AG04449 (cell line): Measurements from ENCODE around the gene TBC1D20.

Experiments used
- CTCF ChIA-PET: fragments of 350-600 bp; formaldehyde crosslinking; extraction: SDS; loops from one replicate; lab custom pipeline; 2021; ENCODE audit warnings: antibody characterized with exemption; lab: Yijun Ruan, JAX
- POLR2A ChIA-PET: fragments of 400-600, 350-600 bp; formaldehyde crosslinking; extraction: SDS; loops from one replicate; lab custom pipeline; 2020; ENCODE audit warnings: antibody characterized with exemption, inconsistent platforms; lab: Yijun Ruan, JAX
- DNase-seq: peaks from one replicate; pipeline ENCODE4 v3.0.0-alpha.2; 2010; ENCODE audit warnings: low read depth, low spot score
- H3K4me3 ChIP-seq: 2 replicates; pipeline ENCODE4 v1.5.1; 2011; ENCODE audit warnings: low read depth, mild to moderate bottlenecking, control low read depth, low read length
- TF ChIP-seq, protein P1 (sequence below): IDR thresholded peaks from one replicate; pipeline ENCODE4 v1.5.1; 2011; ENCODE audit warnings: mild to moderate bottlenecking, moderate library complexity, low read length, control low read depth, inconsistent platforms; ENCODE audit not compliant: insufficient read depth; ENCODE audit errors: missing control alignments

Gene TBC1D20

DNA sequence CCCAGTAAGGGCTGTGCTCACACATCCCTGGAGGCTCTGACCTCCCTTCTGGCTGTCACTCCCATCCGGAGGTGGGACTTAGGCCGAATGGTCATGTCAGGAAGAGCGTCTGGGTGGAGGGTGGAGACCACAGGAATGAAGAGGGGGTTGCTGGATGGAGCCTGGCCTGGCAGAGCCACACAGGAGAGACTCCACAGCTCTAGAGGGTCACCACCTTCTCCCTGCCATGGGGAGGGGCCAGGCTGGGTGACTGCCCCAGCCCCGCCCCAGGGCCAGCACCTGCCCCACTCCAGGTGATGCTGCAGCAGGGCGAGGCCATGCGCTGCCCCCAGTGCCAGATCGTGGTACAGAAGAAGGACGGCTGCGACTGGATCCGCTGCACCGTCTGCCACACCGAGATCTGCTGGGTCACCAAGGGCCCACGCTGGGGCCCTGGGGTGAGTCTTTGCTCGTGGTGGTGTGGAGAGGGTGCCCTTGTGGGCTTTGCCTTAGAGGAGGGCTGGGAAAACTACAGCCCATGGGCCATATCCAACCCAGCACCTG lies 33.6 kb downstream of the TBC1D20 start:
- no peak for DNase-seq
- ChIA-PET CTCF (interaction anchor here (5.0 kb wide), 1 partner anchor 75 kb away, joined by 71 read pairs; no protein-coding TSS in a partner anchor), POLR2A (interaction anchor here (1.2 kb wide), 1 partner anchor 31 kb away, joined by 3 read pairs; no protein-coding TSS in a partner anchor)
- TF ChIP-seq, protein P1, sequence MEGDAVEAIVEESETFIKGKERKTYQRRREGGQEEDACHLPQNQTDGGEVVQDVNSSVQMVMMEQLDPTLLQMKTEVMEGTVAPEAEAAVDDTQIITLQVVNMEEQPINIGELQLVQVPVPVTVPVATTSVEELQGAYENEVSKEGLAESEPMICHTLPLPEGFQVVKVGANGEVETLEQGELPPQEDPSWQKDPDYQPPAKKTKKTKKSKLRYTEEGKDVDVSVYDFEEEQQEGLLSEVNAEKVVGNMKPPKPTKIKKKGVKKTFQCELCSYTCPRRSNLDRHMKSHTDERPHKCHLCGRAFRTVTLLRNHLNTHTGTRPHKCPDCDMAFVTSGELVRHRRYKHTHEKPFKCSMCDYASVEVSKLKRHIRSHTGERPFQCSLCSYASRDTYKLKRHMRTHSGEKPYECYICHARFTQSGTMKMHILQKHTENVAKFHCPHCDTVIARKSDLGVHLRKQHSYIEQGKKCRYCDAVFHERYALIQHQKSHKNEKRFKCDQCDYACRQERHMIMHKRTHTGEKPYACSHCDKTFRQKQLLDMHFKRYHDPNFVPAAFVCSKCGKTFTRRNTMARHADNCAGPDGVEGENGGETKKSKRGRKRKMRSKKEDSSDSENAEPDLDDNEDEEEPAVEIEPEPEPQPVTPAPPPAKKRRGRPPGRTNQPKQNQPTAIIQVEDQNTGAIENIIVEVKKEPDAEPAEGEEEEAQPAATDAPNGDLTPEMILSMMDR: no peak
- H3K4me3 ChIP-seq: no peak overlapping the region

DNA sequence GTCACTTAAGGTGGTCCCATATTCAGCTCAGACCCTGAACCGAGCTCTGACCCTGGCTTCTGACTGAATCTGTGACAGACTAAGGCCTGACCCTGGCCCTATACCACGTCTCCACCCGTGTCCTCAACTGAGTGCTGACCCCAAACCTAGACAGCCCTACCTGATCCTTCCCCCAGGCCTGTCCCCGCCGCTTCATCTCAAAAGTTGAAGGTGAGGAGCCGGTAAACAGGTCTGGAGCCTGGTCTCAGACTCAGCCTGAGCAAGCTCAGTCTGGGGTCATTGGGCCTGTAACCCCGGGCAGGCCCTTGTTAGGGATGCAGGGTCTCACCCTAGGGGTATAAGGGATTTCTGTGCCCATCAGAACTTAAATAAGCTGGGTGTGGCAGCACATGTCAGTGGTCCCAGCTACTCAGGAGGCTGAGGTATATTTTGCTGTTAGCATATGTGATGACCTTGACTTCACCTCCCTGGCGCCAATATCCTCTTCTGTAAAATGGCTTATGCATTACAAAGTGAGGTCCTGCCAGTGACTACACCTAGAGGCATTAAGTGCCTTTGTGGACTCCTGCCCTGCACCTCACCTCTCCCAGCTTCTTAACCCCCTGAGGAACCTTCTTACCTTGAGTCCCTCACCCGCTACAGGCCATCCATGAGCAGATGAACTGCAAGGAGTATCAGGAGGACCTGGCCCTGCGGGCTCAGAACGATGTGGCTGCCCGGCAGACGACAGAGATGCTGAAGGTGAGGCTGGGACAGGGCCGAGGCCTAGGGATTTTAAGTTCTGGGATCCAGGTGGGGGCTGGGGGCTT lies 34.3 kb downstream of the TBC1D20 start:
- ChIA-PET POLR2A (interaction anchor here (1.2 kb wide), 1 partner anchor 32 kb away, joined by 3 read pairs; no protein-coding TSS in a partner anchor), CTCF (interaction anchor here (0.7 to 2.3 kb wide), 2 partner anchors 10 to 74 kb away, joined by 3 to 21 read pairs; no protein-coding TSS in a partner anchor)
- no peak for DNase-seq
- TF ChIP-seq, protein P1: no peak
- no peak overlapping the region for H3K4me3 ChIP-seq

DNA sequence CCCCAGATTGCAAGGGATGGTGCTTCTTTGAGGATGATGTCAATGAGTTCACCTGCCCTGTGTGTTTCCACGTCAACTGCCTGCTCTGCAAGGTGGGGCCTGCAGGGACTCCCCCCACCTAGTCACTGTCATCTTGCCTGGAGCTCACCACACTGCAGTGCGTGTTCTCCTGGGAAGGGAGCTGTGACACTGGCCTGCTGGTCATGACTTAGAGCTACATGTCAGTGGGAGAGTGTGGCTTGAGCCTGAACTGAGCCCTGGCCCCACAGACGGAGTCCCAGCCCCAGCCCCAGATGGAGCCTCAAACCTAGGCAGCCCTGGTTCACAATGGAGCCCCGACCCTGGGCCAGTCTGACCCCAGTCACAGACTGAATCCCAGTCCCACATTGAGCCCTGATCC lies 34.9 kb downstream of the TBC1D20 start:
- ChIA-PET CTCF (interaction anchor here (0.7 to 2.3 kb wide), 2 partner anchors 11 to 73 kb away, joined by 3 to 21 read pairs; no protein-coding TSS in a partner anchor), POLR2A (no interaction called here)
- no peak overlapping the region for H3K4me3 ChIP-seq
- TF ChIP-seq, protein P1: no peak
- no peak for DNase-seq

DNA sequence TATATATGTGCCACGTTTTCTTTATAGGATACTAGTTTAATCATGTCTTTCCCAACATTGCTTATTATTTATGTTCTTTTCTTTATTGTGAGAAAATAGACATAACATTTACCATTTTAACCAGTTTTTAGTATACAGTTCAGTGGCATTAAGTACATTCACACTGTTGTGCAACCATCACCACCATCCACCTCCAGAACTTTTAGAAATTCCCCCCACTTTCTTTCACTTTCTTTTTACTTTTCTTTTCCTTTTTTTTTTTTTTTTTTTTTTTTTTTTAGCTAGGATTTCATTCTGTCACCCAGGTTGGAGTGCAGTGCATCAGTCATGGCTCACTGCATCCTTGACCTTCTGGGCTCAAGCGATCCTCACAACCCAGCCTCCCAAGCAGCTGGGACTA lies 35.8 kb downstream of the TBC1D20 start:
- no peak overlapping the region for H3K4me3 ChIP-seq
- DNase-seq: no peak
- TF ChIP-seq, protein P1: no peak
- CTCF ChIA-PET: interaction anchor here (2.3 kb wide), 1 partner anchor 72 kb away, joined by 21 read pairs; no protein-coding TSS in a partner anchor
- POLR2A ChIA-PET: no interaction called here

DNA sequence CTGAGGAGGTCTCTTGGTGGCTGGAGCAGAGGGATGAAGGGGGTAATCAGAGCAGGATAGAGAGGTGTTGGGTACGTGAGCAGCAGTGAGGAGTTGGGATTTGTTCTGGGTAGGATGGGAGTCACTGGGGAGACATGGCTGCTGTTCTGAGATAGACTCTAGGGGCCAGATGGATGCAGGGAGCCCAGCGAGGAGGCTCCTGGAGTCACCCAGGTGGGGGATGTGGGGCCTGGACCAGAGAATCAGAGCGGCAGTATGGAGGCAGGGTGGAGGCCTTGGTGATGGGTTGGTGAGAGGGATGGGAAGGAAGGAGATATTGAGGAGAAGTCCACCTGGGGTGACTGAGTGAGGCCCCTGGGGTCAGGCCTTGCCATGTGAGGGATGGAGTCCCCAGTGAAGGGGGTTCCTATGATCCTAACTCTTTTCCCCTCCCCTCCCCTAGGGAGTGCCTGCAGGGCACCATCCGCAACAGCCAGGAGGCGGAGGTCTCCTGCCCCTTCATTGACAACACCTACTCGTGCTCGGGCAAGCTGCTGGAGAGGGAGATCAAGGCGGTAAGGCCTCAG lies 40.6 kb downstream of the TBC1D20 start:
- ChIA-PET CTCF (interaction anchor here (1.3 to 2.0 kb wide), 4 partner anchors 9 to 67 kb away, joined by 4 to 6 read pairs (median 5); no protein-coding TSS in a partner anchor), POLR2A (no interaction called here)
- no peak for DNase-seq
- TF ChIP-seq, protein P1: no peak
- no peak overlapping the region for H3K4me3 ChIP-seq
